Liver (tissue), 9 donors: ENCODE measurements around the gene CCDC15. TPM values are rescaled to one million over a fixed set of nuclear protein-coding genes. Genes with fewer than 3 reads are reported as not detected.

ENCODE experiments used
- DNase-seq: peaks from one replicate; pipeline ENCODE4 v3.0.0-alpha.2; 2017; ENCODE audit warnings: low spot score
- H3K27ac ChIP-seq, 2 donors: one replicate each; pipeline ENCODE4 v1.7.0; 2013; ENCODE audit warnings: inconsistent platforms in 2 of 2, low read length in 2 of 2, control low read depth in 1 of 2, low read depth in 1 of 2, mild to moderate bottlenecking in 1 of 2
- H3K27me3 ChIP-seq, 4 donors: one replicate each; pipeline versions ENCODE4 v1.6.1 to v1.7.0; 2013; ENCODE audit warnings: low read length in 3 of 4, inconsistent platforms in 1 of 4, mild to moderate bottlenecking in 1 of 4, moderate library complexity in 1 of 4; ENCODE audit not compliant: control insufficient read depth in 4 of 4, insufficient read depth in 4 of 4
- H3K36me3 ChIP-seq, 4 donors: one replicate each; pipeline versions ENCODE4 v1.6.1 to v1.7.0; 2013; ENCODE audit warnings: low read length in 3 of 4, mild to moderate bottlenecking in 3 of 4, low read depth in 1 of 4, moderate library complexity in 1 of 4; ENCODE audit not compliant: control insufficient read depth in 4 of 4, insufficient read depth in 3 of 4
- H3K4me1 ChIP-seq, 4 donors: one replicate each; pipeline versions ENCODE4 v1.6.1 to v1.7.0; 2013; ENCODE audit warnings: low read length in 3 of 4, mild to moderate bottlenecking in 3 of 4, moderate library complexity in 1 of 4; ENCODE audit not compliant: control insufficient read depth in 4 of 4, insufficient read depth in 4 of 4
- H3K4me3 ChIP-seq, 3 donors: one replicate each; pipeline versions ENCODE4 v1.6.1 to v1.7.0; 2013; ENCODE audit warnings: low read length in 3 of 3, control low read depth in 1 of 3, low read depth in 1 of 3, mild to moderate bottlenecking in 1 of 3
- H3K9ac ChIP-seq, 2 donors: one replicate each; pipeline ENCODE4 v1.7.0; 2013; ENCODE audit warnings: low read length in 2 of 2, mild to moderate bottlenecking in 2 of 2, moderate library complexity in 2 of 2, control low read depth in 1 of 2, low read depth in 1 of 2
- H3K9me3 ChIP-seq, 4 donors: one replicate each; pipeline versions ENCODE4 v1.6.1 to v1.7.0; 2013; ENCODE audit warnings: low read length in 3 of 4; ENCODE audit not compliant: control insufficient read depth in 4 of 4
- EGR1 ChIP-seq, 2 donors: IDR thresholded peaks; 2 replicates each; pipeline ENCODE4 v1.6.1; 2016 to 2018; ENCODE audit warnings: antibody characterized with exemption in 2 of 2, low read depth in 2 of 2
- FOXA1 ChIP-seq: IDR thresholded peaks from 2 replicates; pipeline ENCODE4 v1.6.1; 2016; ENCODE audit warnings: antibody characterized with exemption
- FOXA2 ChIP-seq: IDR thresholded peaks from 2 replicates; pipeline ENCODE4 v1.6.1; 2016; ENCODE audit warnings: antibody characterized with exemption
- GABPA ChIP-seq, 2 donors: IDR thresholded peaks in 1 of 2; conservative IDR thresholded peaks in 1 of 2; 2 replicates each; pipeline ENCODE4 v1.6.1; 2016; ENCODE audit warnings: antibody characterized with exemption in 2 of 2, mild to moderate bottlenecking in 1 of 2, moderate library complexity in 1 of 2
- HNF4A ChIP-seq, 2 donors: conservative IDR thresholded peaks; 2 replicates each; pipeline ENCODE4 v1.6.1; 2016; ENCODE audit warnings: antibody characterized with exemption in 2 of 2, mild to moderate bottlenecking in 2 of 2
- HNF4G ChIP-seq: IDR thresholded peaks from 2 replicates; pipeline ENCODE4 v1.6.1; 2016; ENCODE audit warnings: antibody characterized with exemption
- JUND ChIP-seq, 2 donors: IDR thresholded peaks; 2 replicates each; pipeline ENCODE4 v1.6.1; 2016; ENCODE audit warnings: antibody characterized with exemption in 2 of 2
- NR2F2 ChIP-seq: IDR thresholded peaks from 2 replicates; pipeline ENCODE4 v1.6.1; 2016; ENCODE audit warnings: antibody characterized with exemption
- RAD21 ChIP-seq, 2 donors: IDR thresholded peaks; 2 replicates each; pipeline ENCODE4 v1.6.1; 2016; ENCODE audit warnings: antibody characterized with exemption in 2 of 2, mild to moderate bottlenecking in 2 of 2
- RXRA ChIP-seq, 2 donors: IDR thresholded peaks; 2 replicates each; pipeline ENCODE4 v1.6.1; 2017 to 2018; ENCODE audit warnings: antibody characterized with exemption in 2 of 2, mild to moderate bottlenecking in 1 of 2
- SP1 ChIP-seq: IDR thresholded peaks from 2 replicates; pipeline ENCODE4 v1.6.1; 2018; ENCODE audit warnings: antibody characterized with exemption, mild to moderate bottlenecking
- TAF1 ChIP-seq: conservative IDR thresholded peaks from 2 replicates; pipeline ENCODE4 v1.6.1; 2016; ENCODE audit warnings: antibody characterized with exemption, mild to moderate bottlenecking
- YY1 ChIP-seq: IDR thresholded peaks from 2 replicates; pipeline ENCODE4 v1.6.1; 2016; ENCODE audit warnings: antibody characterized with exemption, mild to moderate bottlenecking
- WGBS: extraction: QIAGEN DNeasy Blood & Tissue Kit; methylation state at CpG from one replicate; pipeline ENCODE4 v1.1.7; 2013; 5-methylcytosine and 5-hydroxymethylcytosine counted together
- polyA plus RNA-seq, 2 donors: library from polyadenylated mRNA; stranded (reverse) in 1 of 2; unstranded in 1 of 2; fragments of 200-250 nt in 1 of 2; fragments of >200 nt in 1 of 2; fragmentation: Nextera tagmentation in 1 of 2; extraction: Ambion mirVana in 1 of 2; gene quantifications; one replicate each; pipeline versions ENCODE4 v1.2.1 to v1.2.3, GENCODE V29; 2013 to 2015
- total RNA-seq, 2 donors: library from RNA; depleted of rRNA; stranded (reverse); fragments of >200 nt; gene quantifications; one replicate each; pipeline ENCODE4 v1.2.3, GENCODE V29; 2014
- TF ChIP-seq, protein P1 (sequence below): IDR thresholded peaks from 2 replicates; pipeline ENCODE4 v1.6.1; 2016; ENCODE audit warnings: antibody characterized with exemption, mild to moderate bottlenecking
- TF ChIP-seq, protein P2 (sequence below): IDR thresholded peaks from 2 replicates; pipeline ENCODE4 v1.6.1; 2016; ENCODE audit warnings: antibody characterized with exemption
- TF ChIP-seq, protein P3 (sequence below): fragments of 150-350 bp; IDR thresholded peaks from 2 replicates; pipeline ENCODE4 v1.5.1; 2017; ENCODE audit warnings: improper control_type of control experiment, low read depth, low read length; ENCODE audit not compliant: missing input control
- TF ChIP-seq, protein P4 (sequence below): IDR thresholded peaks from 2 replicates; pipeline ENCODE4 v1.6.1; 2016; ENCODE audit warnings: antibody characterized with exemption
- TF ChIP-seq, protein P5 (sequence below): IDR thresholded peaks from 2 replicates; pipeline ENCODE4 v1.6.1; 2016; ENCODE audit warnings: antibody characterized with exemption
- donor health status: healthy.
- donor health status: healthy.
- donor health status: healthy.
- donor health status: healthy.
- donor health status: healthy.

CCDC15 gene
- total and polyA plus RNA-seq, 4 donors: 0.35 to 3.5 (median 0.88) TPM

DNA sequence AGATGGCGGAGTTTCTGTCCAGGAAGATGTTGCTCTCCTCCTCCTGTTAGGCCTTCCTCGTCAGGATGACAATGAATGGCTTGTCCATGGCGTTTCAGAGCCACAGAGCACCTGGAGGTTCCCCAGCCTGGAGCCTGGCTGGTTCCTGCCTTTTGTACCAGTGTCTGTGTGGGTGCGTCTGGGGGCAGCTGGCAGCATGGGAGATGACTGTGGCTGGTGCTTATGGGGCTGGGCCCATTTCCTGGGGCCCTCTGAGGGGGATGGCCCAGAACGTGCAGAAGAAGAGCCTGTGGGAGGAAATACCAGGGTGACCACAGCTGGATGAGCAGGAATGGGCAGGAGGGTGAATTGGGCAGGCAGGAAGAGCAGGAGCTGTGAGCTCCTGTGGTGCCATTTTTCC, 115.8 kb downstream of the CCDC15 start:
- peak overlapping the region in 1 of 2 donors; percentile 50 for H3K27ac ChIP-seq
- H3K4me1 ChIP-seq: peaks cover 0 to 3% (median 0%) of the 10 kb centered on the region in 4 donors
- no peak for DNase-seq
- TF ChIP-seq RAD21 (IDR thresholded peaks at IDR 0.05): no peak
- H3K9ac ChIP-seq: no peak overlapping the region
- no peaks in the 10 kb centered on the region for H3K9me3 ChIP-seq
- WGBS: 85% methylated on average over 5 of the region's 5 CpGs
- no peak overlapping the region for H3K4me3 ChIP-seq
- no peaks in the 10 kb centered on the region for H3K36me3 ChIP-seq
- H3K27me3 ChIP-seq: no peaks in the 10 kb centered on the region

DNA sequence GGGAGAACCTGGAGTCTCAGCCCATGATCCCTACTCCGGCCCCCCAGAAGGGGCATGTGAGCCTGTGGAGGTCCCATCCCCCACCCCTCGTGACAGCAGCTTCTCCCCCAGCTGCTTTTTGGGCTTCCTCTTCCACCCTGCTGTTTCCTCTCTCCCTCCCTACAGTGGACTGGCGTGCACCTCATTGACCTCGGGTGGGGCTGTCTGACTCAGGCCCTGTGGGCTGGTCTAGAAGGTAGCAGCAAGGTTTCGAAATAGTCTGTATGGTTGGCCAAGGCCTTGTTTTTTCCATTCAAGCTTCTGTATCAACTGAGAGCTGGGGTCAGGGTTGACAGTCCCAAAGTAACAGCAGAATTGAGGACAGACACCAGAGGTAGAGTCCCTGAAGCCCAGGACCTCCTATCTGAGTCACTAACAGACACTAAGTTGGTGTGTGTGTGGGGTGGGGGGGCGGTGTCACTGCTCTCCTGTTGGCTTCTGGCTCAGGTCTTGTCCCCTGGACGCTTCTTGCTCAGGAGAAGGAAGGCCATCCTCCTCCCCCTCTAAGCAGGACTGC, 116.8 kb downstream of the CCDC15 start:
- Histone ChIP-seq H3K9me3 (no peaks in the 10 kb centered on the region), H3K9ac (no peak overlapping the region), H3K27me3 (no peaks in the 10 kb centered on the region), H3K4me1 (peaks cover 0 to 3% (median 0%) of the 10 kb centered on the region in 4 donors), H3K4me3 (no peak overlapping the region), H3K36me3 (no peaks in the 10 kb centered on the region), H3K27ac (peak overlapping the region; percentile 19 to 52)
- no peak for DNase-seq
- 59% methylated on average over 7 of the region's 7 CpGs for WGBS
- TF ChIP-seq, protein P1, sequence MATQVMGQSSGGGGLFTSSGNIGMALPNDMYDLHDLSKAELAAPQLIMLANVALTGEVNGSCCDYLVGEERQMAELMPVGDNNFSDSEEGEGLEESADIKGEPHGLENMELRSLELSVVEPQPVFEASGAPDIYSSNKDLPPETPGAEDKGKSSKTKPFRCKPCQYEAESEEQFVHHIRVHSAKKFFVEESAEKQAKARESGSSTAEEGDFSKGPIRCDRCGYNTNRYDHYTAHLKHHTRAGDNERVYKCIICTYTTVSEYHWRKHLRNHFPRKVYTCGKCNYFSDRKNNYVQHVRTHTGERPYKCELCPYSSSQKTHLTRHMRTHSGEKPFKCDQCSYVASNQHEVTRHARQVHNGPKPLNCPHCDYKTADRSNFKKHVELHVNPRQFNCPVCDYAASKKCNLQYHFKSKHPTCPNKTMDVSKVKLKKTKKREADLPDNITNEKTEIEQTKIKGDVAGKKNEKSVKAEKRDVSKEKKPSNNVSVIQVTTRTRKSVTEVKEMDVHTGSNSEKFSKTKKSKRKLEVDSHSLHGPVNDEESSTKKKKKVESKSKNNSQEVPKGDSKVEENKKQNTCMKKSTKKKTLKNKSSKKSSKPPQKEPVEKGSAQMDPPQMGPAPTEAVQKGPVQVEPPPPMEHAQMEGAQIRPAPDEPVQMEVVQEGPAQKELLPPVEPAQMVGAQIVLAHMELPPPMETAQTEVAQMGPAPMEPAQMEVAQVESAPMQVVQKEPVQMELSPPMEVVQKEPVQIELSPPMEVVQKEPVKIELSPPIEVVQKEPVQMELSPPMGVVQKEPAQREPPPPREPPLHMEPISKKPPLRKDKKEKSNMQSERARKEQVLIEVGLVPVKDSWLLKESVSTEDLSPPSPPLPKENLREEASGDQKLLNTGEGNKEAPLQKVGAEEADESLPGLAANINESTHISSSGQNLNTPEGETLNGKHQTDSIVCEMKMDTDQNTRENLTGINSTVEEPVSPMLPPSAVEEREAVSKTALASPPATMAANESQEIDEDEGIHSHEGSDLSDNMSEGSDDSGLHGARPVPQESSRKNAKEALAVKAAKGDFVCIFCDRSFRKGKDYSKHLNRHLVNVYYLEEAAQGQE: no peak
- TF ChIP-seq, protein P2, sequence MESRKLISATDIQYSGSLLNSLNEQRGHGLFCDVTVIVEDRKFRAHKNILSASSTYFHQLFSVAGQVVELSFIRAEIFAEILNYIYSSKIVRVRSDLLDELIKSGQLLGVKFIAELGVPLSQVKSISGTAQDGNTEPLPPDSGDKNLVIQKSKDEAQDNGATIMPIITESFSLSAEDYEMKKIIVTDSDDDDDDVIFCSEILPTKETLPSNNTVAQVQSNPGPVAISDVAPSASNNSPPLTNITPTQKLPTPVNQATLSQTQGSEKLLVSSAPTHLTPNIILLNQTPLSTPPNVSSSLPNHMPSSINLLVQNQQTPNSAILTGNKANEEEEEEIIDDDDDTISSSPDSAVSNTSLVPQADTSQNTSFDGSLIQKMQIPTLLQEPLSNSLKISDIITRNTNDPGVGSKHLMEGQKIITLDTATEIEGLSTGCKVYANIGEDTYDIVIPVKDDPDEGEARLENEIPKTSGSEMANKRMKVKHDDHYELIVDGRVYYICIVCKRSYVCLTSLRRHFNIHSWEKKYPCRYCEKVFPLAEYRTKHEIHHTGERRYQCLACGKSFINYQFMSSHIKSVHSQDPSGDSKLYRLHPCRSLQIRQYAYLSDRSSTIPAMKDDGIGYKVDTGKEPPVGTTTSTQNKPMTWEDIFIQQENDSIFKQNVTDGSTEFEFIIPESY: no peak
- no peak for TF ChIP-seq NR2F2
- TF ChIP-seq, protein P3, sequence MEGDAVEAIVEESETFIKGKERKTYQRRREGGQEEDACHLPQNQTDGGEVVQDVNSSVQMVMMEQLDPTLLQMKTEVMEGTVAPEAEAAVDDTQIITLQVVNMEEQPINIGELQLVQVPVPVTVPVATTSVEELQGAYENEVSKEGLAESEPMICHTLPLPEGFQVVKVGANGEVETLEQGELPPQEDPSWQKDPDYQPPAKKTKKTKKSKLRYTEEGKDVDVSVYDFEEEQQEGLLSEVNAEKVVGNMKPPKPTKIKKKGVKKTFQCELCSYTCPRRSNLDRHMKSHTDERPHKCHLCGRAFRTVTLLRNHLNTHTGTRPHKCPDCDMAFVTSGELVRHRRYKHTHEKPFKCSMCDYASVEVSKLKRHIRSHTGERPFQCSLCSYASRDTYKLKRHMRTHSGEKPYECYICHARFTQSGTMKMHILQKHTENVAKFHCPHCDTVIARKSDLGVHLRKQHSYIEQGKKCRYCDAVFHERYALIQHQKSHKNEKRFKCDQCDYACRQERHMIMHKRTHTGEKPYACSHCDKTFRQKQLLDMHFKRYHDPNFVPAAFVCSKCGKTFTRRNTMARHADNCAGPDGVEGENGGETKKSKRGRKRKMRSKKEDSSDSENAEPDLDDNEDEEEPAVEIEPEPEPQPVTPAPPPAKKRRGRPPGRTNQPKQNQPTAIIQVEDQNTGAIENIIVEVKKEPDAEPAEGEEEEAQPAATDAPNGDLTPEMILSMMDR: no peak
- TF ChIP-seq HNF4A (conservative IDR thresholded peaks at IDR 0.05): peak; percentile 46 to 68
- no peak for TF ChIP-seq YY1
- TF ChIP-seq HNF4G: no peak
- no peak for TF ChIP-seq FOXA1
- peak in 1 of 2 donors; percentile 44 for TF ChIP-seq EGR1 (IDR thresholded peaks at IDR 0.05; ENCODE audit: low read depth in 2 of 2)
- peak; percentile 78 for TF ChIP-seq SP1
- TF ChIP-seq JUND (IDR thresholded peaks at IDR 0.05): no peak
- TF ChIP-seq TAF1: no peak
- TF ChIP-seq RAD21 (IDR thresholded peaks at IDR 0.05): no peak
- TF ChIP-seq, protein P4, sequence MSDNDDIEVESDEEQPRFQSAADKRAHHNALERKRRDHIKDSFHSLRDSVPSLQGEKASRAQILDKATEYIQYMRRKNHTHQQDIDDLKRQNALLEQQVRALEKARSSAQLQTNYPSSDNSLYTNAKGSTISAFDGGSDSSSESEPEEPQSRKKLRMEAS: no peak
- peak; percentile 6 for TF ChIP-seq FOXA2
- TF ChIP-seq, protein P5, sequence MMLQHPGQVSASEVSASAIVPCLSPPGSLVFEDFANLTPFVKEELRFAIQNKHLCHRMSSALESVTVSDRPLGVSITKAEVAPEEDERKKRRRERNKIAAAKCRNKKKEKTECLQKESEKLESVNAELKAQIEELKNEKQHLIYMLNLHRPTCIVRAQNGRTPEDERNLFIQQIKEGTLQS: no peak
- TF ChIP-seq GABPA (IDR thresholded peaks at IDR 0.05 in 1 of 2, conservative IDR thresholded peaks at IDR 0.05 in 1 of 2): no peak
- TF ChIP-seq RXRA (IDR thresholded peaks at IDR 0.05): peak; percentile 81 to 90
